HG02884 (cell line): ENCODE data around the gene PXK.

ENCODE experiments used
- ATAC-seq: cut with Tn5 transposase; IDR thresholded peaks from one replicate; pipeline ENCODE4 v1.9.1; 2021; ENCODE audit warnings: mild to moderate bottlenecking, moderate library complexity; ENCODE audit not compliant: unreplicated experiment

PXK gene

DNA sequence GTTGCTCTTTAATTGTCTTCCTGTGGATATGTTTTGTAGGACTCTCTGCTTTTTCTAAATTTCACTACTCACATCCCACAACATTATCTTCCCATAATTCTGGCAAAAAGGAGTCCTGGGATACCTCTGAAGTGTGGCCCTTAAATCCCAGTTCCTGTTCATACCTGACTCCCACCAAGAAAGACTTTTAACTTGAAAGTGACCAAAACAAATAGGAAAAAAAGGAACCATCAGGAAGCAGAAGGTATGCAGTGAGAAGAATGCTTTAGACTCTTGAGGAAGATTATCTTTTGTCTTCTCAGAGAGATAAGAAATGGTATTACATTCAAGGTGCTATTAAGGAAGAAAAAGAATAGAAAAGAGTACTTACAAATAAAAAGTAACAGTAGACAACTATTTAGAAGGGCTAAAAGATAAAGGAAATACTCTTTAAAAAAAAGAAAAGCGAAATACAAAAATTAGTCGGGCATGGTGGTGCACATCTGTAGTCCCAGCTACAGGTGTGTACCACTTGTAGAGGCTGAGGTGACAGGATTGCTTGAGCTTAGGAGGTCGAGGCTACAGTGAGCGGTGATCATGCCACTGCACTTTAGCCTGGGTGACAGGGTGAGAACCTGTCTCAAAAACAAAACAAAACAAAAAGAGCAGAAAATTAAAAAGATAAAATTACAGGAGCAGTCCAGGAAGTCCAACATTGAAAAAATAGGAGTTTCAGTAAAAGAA lies 46.8 kb downstream of the PXK start:
- no peak for ATAC-seq

DNA sequence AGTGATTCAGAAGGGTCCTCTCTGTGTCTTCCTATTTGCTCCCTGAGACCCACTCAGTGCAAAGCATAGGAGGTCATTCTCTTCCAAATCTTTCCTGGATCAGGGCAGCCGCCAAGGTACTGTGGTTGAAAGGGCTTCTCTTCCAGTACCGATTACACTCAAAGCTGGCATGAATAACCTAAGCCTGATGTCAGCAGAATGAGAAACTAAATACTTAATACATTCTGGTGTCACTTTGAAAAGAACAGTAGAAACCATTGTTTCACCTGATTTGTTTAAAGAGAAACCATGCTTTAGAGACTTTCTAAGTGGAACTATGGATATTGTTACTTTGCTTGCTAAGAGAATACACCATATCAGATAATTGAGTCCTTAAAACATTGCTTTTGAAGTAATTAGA lies 50.8 kb downstream of the PXK start:
- no peak for ATAC-seq

DNA sequence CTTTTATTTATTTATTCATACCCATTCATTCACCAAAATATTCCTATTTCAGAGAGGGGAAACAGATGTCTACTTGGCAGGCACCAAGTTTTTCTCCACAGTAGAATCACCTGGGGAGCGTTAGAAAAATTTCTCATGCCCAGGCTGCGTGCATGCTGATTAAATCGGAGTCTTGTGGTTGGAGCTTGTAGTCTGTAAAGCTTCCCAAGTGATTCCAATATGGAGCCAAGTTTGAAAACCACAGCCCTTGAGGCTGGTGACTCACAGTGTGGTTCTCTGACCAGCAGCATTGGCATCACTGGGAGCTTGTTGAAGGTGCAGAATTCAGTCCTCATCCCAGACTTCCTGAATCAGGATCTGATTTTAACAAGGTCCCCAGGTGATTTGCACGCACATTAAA lies 51.2 kb downstream of the PXK start:
- ATAC-seq, result no peak

DNA sequence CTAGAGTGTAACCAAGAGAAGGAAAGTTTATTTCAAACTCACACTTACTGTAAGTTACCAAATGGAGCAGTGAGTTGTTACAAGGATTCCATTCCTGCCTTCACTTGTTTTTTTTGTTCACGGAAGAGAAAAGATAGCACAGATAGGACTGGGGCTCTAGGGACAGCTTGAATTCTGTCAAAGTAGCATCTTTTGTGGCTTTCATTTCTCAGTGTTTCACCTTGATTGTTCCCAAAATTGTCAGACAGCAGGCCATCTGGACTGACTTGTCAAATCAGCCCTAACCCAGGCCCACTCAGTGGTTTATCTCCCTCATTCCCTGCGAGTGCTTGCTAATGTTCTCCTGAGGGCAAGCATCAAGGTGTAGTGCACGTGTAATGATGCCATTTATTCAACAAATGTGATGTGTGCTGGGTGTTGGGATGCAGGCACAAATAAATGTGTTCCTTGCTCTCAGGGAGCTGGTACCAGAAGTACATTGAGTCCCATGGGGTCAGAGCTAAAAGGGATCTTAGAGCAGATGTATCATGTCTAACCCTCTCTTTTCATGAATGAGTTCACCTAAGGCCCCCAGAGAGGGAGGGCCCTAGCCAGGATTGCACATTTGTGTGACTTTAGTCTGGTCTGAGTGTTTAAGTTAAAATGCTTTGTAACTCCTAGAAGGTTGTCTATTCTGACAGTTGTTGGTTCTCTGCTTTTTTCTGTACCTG lies 51.8 kb downstream of the PXK start:
- no peak for ATAC-seq

DNA sequence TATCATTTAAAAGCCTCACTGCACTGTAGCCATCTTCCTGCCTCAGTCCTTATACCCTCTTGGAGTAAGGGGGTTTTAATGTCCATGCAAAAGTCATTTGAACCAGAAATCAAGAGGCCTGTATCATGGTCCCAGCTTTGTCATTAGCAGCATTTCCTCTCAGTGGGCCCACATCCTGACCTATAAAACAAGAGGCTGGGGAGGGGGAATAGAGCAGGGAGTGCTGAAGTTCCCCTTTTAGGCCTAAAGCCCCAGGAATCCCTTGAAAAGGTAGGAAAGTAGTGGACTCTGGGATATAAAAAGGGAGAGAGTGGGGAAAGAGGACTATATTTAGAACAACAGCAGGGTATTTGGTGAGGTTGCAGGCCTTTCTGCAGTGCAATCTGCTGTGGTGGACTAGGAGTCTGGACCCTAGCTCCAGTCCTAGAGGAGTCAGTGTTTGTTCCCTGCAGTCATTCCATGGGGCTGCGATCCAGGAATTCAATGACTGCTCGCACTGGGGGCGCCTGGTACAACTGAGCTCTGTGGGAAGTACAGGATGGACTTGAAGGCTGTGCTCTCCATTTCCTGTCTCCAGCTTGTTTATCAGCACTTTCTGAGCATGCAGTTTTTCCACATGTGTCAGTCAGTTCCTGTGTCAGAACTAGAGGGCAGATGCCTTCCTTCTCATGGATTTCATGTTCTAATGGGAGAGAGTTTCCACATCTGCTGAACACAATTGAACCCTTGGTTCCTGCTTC lies 54.1 kb downstream of the PXK start:
- no peak for ATAC-seq

DNA sequence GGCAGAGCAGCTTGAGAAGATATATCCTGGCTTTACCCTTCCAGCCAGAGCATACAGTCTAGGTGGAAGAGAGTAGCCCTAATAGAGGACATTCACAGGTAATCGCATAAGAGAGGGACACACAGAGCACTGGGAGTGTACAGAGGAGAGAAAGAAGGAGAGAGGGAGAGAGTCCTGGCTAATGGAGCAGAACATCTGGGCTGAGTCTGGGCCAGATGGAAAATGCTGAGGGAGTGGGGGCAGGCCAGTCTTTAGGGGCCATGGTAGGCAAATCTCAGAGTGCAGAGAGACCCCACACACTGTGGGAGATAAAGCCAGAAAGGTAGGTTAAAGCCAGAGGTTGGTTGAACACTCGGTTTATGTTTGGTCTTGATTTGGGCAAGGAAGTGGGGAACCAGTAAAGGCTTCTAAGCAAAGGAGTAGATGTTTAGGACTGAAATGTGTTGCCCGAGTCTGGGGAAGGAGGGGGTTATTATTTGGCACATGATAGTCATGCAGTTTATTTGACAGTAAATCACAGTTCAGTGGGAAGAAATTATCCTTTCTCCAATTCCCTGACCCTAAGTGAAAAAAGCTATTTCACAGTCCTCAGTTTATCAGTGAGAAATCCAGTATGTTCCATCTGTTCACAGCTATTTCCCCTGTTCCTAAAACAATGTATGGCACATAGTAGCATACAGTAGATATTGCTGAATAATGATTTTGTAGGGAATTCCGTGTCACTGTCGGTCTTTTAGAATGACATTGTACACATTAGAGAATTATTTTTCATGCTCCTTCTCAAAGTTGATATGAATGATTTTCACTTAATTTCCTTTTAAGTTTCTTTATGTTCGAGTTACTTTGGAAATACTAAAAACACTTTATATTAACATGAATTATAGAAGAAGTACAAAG lies 55.2 kb downstream of the PXK start:
- no peak for ATAC-seq

DNA sequence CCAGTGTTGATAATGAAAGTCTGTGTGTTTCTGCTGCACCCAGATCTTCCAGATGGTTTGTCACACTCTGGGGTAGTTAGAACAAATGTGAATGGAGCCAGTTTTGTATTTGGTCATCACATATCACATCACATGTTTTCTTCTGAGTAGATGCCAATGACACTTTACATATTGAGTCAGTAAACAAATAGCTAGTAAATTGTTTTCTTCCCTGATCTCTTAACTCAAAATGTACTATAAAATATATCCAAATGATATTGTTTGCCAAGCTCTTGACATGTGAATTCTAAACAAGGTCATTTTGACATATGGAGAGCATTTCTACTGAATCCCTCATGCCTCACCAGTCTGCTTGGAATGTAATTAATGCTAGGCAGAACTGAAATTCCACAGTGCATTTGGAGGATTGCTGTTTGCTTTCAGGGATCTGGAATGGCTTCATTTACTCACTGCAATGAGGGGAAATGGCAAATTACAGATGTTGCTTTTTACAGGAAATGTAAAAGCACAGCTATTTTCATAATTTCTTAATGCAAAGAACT lies 55.9 kb downstream of the PXK start:
- ATAC-seq, result no peak

DNA sequence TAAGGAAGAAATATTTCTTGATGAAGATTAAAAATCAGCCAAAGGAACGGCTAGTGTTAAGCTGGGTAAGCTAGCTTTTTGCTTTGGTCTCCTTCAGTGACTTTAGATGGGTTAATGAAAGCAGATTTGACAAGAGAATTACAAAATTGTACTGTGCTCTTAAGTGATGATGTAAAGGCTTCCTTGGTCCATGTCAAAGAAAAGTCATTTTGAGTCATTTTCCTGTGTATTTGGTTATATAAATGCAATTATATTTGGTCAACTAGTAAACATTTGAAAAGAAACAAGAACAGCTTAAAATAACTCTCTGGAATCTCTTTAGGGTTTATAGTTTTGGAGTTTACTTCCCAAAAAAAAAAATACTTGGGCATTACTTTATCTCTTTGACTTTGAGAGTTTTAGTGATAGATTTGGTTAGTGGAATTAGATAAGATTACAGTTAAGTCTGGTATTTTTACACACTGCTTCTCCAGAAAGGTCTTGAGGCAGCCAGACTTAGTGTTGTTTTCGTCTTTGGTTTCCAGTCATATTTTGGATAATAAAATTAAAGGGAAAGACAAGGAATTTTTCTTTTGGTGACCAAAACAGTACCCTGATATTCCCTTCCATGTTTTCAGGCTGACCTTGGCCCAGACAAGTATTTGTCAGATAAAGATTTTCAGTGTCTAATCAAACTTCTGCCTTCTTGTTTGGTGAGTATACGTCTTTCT lies 58.6 kb downstream of the PXK start:
- no peak for ATAC-seq

DNA sequence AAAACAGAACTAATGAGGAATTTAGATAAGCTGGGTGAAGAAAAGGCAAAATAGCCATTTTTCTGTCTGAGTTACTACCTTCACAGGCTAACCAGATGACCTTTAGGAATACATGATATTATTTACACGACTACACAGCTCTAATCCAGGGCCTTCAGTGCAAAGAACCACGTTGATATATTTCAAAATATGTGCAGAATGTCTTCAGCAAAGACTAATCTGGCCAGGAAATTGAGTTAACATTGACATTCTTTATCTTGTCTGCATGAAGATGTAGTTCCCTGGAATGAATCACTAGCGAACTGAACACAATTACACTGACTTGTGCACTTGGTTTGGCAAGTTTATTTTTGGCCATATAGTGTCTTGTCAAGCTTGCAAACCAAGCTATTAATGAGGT lies 59.5 kb downstream of the PXK start:
- no peak for ATAC-seq

DNA sequence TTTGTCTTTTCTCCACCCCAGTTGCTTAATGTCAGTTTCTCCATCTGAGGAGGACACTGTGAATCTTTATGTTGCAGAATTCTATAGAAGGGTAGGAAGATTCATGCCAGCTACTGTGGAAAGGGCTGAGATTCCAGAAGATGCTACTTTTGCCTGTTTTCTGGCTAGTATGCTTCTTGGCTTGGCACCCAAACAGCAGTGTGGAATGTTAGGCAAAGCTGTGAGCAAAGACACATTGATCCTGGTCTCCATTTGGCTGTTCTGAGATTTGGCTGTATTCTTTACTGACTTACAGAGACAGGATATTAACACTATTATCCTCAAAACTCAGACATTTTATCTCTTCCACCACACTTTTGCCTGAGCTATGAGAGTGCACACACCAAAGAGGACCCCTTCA lies 61.6 kb downstream of the PXK start:
- no peak for ATAC-seq

DNA sequence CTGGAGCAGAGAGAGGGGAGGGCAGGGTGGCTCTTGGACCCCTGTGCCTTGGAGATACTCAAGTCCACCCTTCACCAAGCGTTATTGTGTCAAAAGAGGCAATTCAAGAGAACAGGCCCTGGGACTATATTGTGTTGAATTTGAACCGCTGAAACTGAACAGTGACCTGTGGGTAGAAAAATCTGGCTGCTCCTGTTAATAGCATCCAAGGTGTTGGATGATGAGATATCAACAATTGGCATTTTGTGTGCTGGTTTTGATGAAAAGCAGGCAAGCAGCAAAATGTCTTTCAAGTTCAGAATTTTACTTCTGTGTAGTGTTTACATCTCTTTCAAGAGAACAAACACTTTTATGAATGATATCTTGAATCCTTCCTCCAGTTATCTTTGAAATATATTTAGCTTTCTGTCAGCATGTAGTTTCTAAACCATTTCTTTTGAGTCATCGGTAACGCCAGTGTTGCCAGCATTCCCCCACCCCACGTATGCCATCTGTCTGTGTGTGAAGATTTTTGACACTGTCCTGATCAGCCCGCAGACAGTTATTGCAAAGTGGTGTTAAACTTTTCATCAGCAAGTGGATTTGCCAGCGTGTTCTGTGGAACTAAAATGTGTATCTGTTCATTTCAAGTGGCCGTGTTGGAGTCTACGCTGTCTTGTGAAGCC lies 66.1 kb downstream of the PXK start:
- no peak for ATAC-seq

DNA sequence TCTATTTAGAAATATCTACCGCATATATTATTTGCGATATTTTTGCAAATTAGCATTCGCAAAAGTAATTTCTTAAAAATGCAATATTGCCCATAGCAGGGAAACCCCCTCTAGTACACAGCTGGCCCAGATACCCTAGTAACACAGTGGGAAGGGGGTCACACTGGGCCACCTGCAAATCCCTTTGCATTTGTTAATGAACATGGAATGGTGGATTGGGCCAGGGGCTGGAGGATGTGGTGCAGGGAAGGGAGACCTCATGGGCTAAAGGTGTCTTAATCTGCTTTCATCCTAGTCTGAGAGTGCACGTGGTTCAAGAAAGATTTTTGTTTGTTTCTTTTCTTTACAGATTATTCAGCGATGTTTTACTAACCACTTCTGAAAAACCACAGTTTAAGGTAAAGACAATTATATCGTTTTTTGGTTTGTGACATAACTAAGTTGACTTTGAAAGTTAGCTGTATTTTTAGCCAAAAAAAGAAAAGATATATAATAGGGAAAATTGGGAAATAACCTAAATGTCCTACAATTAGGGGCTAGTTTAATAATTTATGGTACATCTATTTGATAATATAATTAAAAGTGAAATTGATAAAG lies 70.9 kb downstream of the PXK start:
- ATAC-seq, result no peak

DNA sequence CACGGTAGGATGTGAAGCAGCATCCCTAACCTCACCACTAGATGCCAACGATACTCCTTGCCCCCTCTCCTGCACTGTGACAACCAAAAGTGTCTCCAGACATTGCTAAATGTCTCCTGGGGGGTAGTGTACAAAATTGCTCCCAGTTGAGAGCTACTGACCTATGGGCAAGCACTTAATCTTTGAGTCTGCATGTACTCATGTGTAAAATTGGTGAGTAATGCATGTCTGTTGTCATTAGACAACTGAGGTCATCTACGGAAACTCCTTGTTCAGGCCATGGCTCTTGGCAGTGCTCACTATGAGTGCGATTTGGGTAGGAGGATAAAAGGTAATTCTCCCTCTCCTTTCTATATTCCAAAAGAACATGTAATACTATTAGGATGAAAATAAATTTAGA lies 71.7 kb downstream of the PXK start:
- no peak for ATAC-seq

DNA sequence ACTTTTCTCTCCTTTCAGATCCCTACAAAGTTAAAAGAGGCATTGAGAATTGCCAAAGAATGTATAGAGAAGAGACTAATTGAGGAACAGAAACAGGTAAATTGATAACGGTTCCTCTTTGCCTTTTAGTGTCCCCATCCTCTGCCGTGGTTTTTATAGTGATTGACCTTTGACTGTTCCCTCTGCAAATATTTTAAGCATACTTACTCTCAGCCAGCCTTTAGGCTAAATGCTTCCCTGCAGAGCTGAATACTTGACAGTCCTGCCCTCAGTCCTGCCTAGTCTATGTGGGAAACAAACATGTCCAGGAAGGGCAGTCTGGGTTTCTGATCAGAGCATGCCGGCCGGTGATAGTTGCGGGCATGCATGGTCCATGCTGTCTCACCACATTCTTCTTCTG lies 76.2 kb downstream of the PXK start:
- ATAC-seq, result no peak

DNA sequence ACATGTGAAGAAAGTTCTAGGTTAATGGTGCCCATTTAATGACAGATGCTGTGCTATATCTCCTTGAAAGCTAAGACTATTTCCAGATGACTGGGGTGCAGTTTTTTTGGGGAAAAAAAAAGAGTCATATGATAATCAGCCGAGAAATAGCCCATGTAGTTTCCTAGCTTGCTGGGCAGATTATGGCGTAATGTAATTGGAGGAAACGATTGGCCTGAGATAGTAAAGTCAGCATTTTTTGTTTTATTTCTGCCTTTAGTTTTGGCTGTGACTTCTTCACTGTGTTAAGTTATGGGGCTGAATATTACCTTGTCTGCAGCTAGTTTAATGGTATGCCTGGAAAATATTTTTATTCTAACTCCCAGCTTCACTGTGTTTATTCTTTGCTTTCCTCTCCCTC lies 77.0 kb downstream of the PXK start:
- ATAC-seq, result no peak

DNA sequence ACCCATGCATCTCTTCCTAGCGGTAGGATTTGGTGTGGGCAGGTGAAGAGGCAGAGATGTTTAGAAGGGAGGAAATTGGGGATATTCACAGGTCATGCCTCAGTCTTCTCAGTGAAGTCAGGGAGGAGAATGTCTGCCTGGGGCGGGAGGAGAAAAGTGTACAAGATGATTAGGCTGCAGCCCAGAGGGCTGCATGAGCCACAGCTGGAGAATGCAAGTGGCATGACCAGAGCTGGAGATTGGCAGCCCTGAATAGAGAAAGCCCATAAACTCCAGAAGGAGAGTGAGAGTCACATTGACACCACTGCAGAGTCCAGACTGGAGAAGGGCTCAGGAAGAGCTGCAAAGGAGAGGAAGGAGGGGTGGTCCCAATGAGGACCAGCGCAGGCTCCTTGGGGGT lies 78.3 kb downstream of the PXK start:
- ATAC-seq, result no peak

DNA sequence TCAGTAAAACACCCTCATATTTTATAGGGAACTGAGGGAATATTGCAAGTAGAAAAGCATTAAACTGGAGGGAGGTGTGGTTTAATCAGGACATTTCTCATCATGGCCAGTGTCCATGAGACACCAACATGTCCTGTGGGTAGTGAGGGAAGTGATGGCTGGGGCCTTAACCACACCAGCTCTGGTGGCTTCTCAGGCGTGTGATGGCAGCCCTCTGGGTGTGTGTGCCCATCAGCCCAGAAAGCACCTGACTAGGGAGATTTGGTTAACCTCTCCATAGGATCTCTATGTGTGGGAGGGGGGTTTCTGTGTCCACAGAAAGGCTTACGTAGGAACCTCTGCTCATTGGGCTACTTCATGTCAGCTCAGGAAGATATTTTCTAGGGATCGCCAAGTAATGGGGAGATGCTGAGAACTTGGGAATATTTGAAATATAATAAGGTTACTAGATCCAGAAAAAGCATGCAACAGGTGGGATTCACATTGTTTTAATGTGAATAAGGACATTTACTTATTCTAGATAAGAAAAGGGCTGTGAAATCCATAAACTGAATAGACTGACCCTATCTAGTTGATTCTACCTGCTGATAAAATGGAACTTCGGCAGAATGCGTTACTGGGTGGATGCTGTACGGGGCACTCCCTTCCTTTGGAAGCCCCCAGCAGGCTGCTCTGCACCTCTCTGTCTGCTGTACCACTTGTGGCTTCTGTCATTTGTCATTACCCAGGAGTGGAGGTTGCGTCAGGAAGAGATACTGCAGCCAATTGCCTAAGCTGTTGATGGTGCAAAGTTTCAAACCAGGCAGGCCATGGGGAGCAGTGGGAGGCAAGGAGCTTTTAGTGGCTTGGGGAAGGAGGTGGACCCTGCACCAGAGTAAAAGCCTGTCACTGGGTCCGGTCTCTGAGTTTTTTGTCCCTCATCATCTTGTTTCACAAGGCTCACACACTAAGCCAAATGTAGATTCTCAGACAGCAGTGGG lies 79.4 kb downstream of the PXK start:
- ATAC-seq, result no peak

DNA sequence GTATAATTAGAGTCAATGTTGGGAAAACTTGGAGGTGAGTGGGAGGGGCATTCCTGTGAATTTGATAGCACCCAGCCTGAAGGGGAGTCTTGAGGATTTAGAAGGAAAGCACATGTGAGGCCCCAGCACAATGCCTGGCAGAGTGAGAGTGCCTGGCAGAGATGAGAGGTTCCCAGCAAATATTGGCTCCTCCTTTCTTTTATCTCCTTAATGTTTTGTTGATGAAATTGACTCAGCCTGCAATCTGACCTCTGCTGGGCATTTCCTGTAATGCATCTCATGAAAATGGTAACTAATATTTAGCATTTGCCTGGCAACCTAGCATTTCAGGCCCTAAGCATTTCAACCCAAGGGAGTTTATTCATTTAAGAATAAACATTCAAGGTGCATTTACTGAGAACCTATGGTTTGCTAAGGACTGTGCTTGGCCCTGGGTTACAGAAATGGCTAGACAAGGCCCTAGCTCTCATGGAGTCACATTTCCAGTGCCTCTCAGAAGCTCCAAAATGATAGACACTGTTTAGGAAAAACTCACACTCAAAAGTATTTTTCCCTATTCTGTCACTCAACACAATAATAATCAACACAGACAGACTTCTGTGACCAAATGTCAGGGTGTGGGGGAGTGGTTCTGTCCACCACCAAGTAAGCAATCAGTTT lies 82.0 kb downstream of the PXK start:
- no peak for ATAC-seq
